ENCODE results near the gene MCCD1. TPM values are rescaled to one million over a fixed set of nuclear protein-coding genes. Genes with fewer than 3 reads are reported as not detected.
"Not testable (repeated sequence)": the region's sequence is repeated elsewhere in the genome, so short reads cannot be mapped to it uniquely, and the experiment has no call there.

The MCCD1 gene
- not detected for total RNA-seq

GRCh38 chr6:31528821-31529328 lies at the start of gene MCCD1:
MCCD1 (plus strand) TSS chr6:31528962; CDS start chr6:31529015, 53 bp downstream.
- H3K36me3 Mint-ChIP-seq (ENCODE audit: low read depth): peaks cover 36% of the 10 kb centered on the region
- intact Hi-C loops (cut with micrococcal nuclease): no loop called here
- CTCF ChIA-PET: interaction anchor here (1.2 kb wide), 1 partner anchor 69 kb away, joined by 4 read pairs; no protein-coding TSS in a partner anchor
- no peak within 1 kb of the TSS for H3K4me3 Mint-ChIP-seq
- no peak for DNase-seq
- H3K27me3 Mint-ChIP-seq (ENCODE audit: low read depth): no peaks in the 10 kb centered on the region
- no peaks in the 10 kb centered on the region for H3K9me3 Mint-ChIP-seq
- H3K27ac Mint-ChIP-seq: no peak within 1 kb of the TSS
- H3K4me1 Mint-ChIP-seq (ENCODE audit: low read depth): peaks cover 16% of the 10 kb centered on the region

- H3K27me3 Mint-ChIP-seq (ENCODE audit: low read depth): no peaks in the 10 kb centered on the region
- peaks cover 11% of the 10 kb centered on the region for H3K4me1 Mint-ChIP-seq (ENCODE audit: low read depth)
- no peak for DNase-seq
- CTCF ChIA-PET: no interaction called here
- no peak overlapping the region for H3K27ac Mint-ChIP-seq
- intact Hi-C loops (cut with micrococcal nuclease): no loop called here
- no peaks in the 10 kb centered on the region for H3K9me3 Mint-ChIP-seq
- no peaks in the 10 kb centered on the region for H3K36me3 Mint-ChIP-seq (ENCODE audit: low read depth)
- no peak overlapping the region for H3K4me3 Mint-ChIP-seq
These were observed 49.4 kb upstream of the MCCD1 start for GRCh38 chr6:31479151-31479932.

- no peaks in the 10 kb centered on the region for H3K9me3 Mint-ChIP-seq
- no peak for DNase-seq
- H3K27ac Mint-ChIP-seq: no peak overlapping the region
- H3K4me1 Mint-ChIP-seq (ENCODE audit: low read depth): peaks cover 4% of the 10 kb centered on the region
- H3K4me3 Mint-ChIP-seq: no peak overlapping the region
- H3K36me3 Mint-ChIP-seq (ENCODE audit: low read depth): no peaks in the 10 kb centered on the region
- intact Hi-C loops (cut with micrococcal nuclease): no loop called here
- no peaks in the 10 kb centered on the region for H3K27me3 Mint-ChIP-seq (ENCODE audit: low read depth)
- CTCF ChIA-PET: no interaction called here
These were observed 48.7 kb upstream of the MCCD1 start for GRCh38 chr6:31479933-31480535.

- Mint-ChIP-seq H3K27me3 (ENCODE audit: low read depth) (no peaks in the 10 kb centered on the region), H3K4me1 (ENCODE audit: low read depth) (no peaks in the 10 kb centered on the region)
- CTCF ChIA-PET: no interaction called here
These were observed 48.2 kb upstream of the MCCD1 start for GRCh38 chr6:31480574-31480973.

GRCh38 chr6:31483392-31483791 lies 45.4 kb upstream of the MCCD1 start:
- H3K27me3 Mint-ChIP-seq (ENCODE audit: low read depth): no peaks in the 10 kb centered on the region
- CTCF ChIA-PET: interaction anchor here (0.6 to 1.1 kb wide), 2 partner anchors 9 to 597 kb away, joined by 3 read pairs; no protein-coding TSS in a partner anchor
- no peak for DNase-seq
- intact Hi-C loops (cut with micrococcal nuclease): no loop called here
- no peaks in the 10 kb centered on the region for H3K36me3 Mint-ChIP-seq (ENCODE audit: low read depth)
- H3K4me3 Mint-ChIP-seq: no peak overlapping the region
- H3K4me1 Mint-ChIP-seq (ENCODE audit: low read depth): peaks cover 2% of the 10 kb centered on the region
- H3K9me3 Mint-ChIP-seq: no peaks in the 10 kb centered on the region
- no peak overlapping the region for H3K27ac Mint-ChIP-seq

More at GRCh38 chr6:31480574-31480973, 48.2 kb upstream of the MCCD1 start:
- no peak for DNase-seq
- H3K27ac Mint-ChIP-seq: no peak overlapping the region
- H3K9me3 Mint-ChIP-seq: no peaks in the 10 kb centered on the region
- intact Hi-C loops (cut with micrococcal nuclease): no loop called here
- no peaks in the 10 kb centered on the region for H3K36me3 Mint-ChIP-seq (ENCODE audit: low read depth)
- H3K4me3 Mint-ChIP-seq: no peak overlapping the region

- DNase-seq: no peak
- no peak overlapping the region for H3K4me3 Mint-ChIP-seq
- peaks cover 2% of the 10 kb centered on the region for H3K4me1 Mint-ChIP-seq (ENCODE audit: low read depth)
- intact Hi-C loops (cut with micrococcal nuclease): no loop called here
- CTCF ChIA-PET: no interaction called here
- no peaks in the 10 kb centered on the region for H3K9me3 Mint-ChIP-seq
- no peaks in the 10 kb centered on the region for H3K27me3 Mint-ChIP-seq (ENCODE audit: low read depth)
- no peaks in the 10 kb centered on the region for H3K36me3 Mint-ChIP-seq (ENCODE audit: low read depth)
- no peak overlapping the region for H3K27ac Mint-ChIP-seq
These were observed 43.7 kb upstream of the MCCD1 start for GRCh38 chr6:31485055-31485454.

GRCh38 chr6:31486065-31486837 lies 42.5 kb upstream of the MCCD1 start:
- H3K27ac Mint-ChIP-seq; DNase-seq; H3K4me3 Mint-ChIP-seq; H3K4me1 Mint-ChIP-seq (ENCODE audit: low read depth); H3K27me3 Mint-ChIP-seq (ENCODE audit: low read depth); H3K36me3 Mint-ChIP-seq (ENCODE audit: low read depth); H3K9me3 Mint-ChIP-seq; intact Hi-C loops (cut with micrococcal nuclease): not testable (repeated sequence)
- CTCF ChIA-PET: interaction anchor here (1.1 kb wide), 1 partner anchor 100 kb away, joined by 4 read pairs; no protein-coding TSS in a partner anchor

- H3K36me3 Mint-ChIP-seq (ENCODE audit: low read depth); CTCF ChIA-PET; intact Hi-C loops (cut with micrococcal nuclease); H3K27me3 Mint-ChIP-seq (ENCODE audit: low read depth); DNase-seq; H3K9me3 Mint-ChIP-seq; H3K4me3 Mint-ChIP-seq: not testable (repeated sequence)
- Mint-ChIP-seq H3K4me1 (ENCODE audit: low read depth) (peaks cover 16% of the 10 kb centered on the region), H3K27ac (peak overlapping the region; percentile 22)
These were observed 41.1 kb upstream of the MCCD1 start for GRCh38 chr6:31487674-31488073.

GRCh38 chr6:31489086-31489485 lies 39.7 kb upstream of the MCCD1 start:
- H3K4me3 Mint-ChIP-seq: no peak overlapping the region
- intact Hi-C loops (cut with micrococcal nuclease): no loop called here
- no peaks in the 10 kb centered on the region for H3K27me3 Mint-ChIP-seq (ENCODE audit: low read depth)
- CTCF ChIA-PET: interaction anchor here (1.2 kb wide), 1 partner anchor 52 kb away, joined by 3 read pairs; the partner anchor contains the start of gene DDX39B
- DNase-seq: no peak
- no peak overlapping the region for H3K27ac Mint-ChIP-seq
- no peaks in the 10 kb centered on the region for H3K36me3 Mint-ChIP-seq (ENCODE audit: low read depth)
- peaks cover 18% of the 10 kb centered on the region for H3K4me1 Mint-ChIP-seq (ENCODE audit: low read depth)
- no peaks in the 10 kb centered on the region for H3K9me3 Mint-ChIP-seq

- no peak overlapping the region for H3K4me3 Mint-ChIP-seq
- H3K27ac Mint-ChIP-seq: peak overlapping the region; percentile 44
- H3K36me3 Mint-ChIP-seq (ENCODE audit: low read depth): no peaks in the 10 kb centered on the region
- DNase-seq: no peak
- CTCF ChIA-PET: interaction anchor here (0.6 to 1.2 kb wide), 2 partner anchors 51 to 1528 kb away, joined by 3 read pairs; partner anchors contain the start of gene DDX39B
- intact Hi-C loops (cut with micrococcal nuclease): loop anchor here (10.0 kb wide), 2 partner anchors 675 to 705 kb away; partner anchors contain the start of genes GPSM3 and PBX2
- H3K9me3 Mint-ChIP-seq: no peaks in the 10 kb centered on the region
- H3K27me3 Mint-ChIP-seq (ENCODE audit: low read depth): no peaks in the 10 kb centered on the region
- peaks cover 20% of the 10 kb centered on the region for H3K4me1 Mint-ChIP-seq (ENCODE audit: low read depth)
These were observed 38.5 kb upstream of the MCCD1 start for GRCh38 chr6:31490115-31490873.

GRCh38 chr6:31493550-31493874 lies 35.2 kb upstream of the MCCD1 start:
- H3K27ac Mint-ChIP-seq: peak overlapping the region; percentile 90
- not testable (repeated sequence) for H3K36me3 Mint-ChIP-seq (ENCODE audit: low read depth); H3K27me3 Mint-ChIP-seq (ENCODE audit: low read depth); H3K9me3 Mint-ChIP-seq; DNase-seq
- peak overlapping the region; percentile 89 for H3K4me3 Mint-ChIP-seq
- peaks cover 37% of the 10 kb centered on the region for H3K4me1 Mint-ChIP-seq (ENCODE audit: low read depth)
- intact Hi-C loops (cut with micrococcal nuclease): loop anchor here (1.0 to 10.0 kb wide), 6 partner anchors 54 to 701 kb away; partner anchors contain the start of genes GPSM3, NFKBIL1, PBX2 and PRRC2A
- CTCF ChIA-PET: interaction anchor here (1.2 to 6.1 kb wide), 9 partner anchors 20 to 105 kb away, joined by 3 to 48 read pairs (median 5); partner anchors contain the start of genes DDX39B, LTB and NCR3
